ENCODE data around the gene ATAD3C.
"Not testable (repeated sequence)": the region's sequence is repeated elsewhere in the genome, so short reads cannot be mapped to it uniquely, and the experiment has no call there.

The ATAD3C gene

DNA sequence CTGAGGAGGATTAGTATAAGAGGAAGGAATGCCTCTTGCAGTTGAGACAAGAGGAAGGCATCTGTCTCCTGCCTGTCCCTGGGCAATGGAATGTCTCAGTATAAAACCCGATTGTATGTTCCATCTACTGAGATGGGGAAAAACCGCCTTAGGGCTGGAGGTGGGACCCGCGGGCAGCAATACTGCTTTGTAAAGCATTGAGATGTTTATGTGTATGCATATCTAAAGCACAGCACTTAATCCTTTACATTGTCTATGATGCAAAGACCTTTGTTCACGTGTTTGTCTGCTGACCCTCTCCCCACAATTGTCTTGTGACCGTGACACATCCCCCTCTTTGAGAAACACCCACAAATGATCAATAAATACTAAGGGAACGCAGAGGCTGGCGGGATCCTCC, 39.3 kb upstream of the ATAD3C start:
- H3K27ac ChIP-seq (ENCODE audit: low read depth, low read length); H3K9ac ChIP-seq (ENCODE audit: low read length); H3K27me3 ChIP-seq (ENCODE audit: control insufficient read depth, insufficient read depth, low read length); H3K36me3 ChIP-seq (ENCODE audit: control insufficient read depth, insufficient read depth, low read length); H3K4me3 ChIP-seq (ENCODE audit: low read length): not testable (repeated sequence)
- peaks cover 20% of the 10 kb centered on the region for H3K4me1 ChIP-seq (ENCODE audit: control insufficient read depth, insufficient read depth, low read length)

GRCh38 chr1:1411626-1412025, 37.9 kb upstream of the ATAD3C start:
- peaks cover 9% of the 10 kb centered on the region for H3K4me1 ChIP-seq (ENCODE audit: control insufficient read depth, insufficient read depth, low read length)
- no peak overlapping the region for H3K4me3 ChIP-seq (ENCODE audit: low read length)
- no peak overlapping the region for H3K27ac ChIP-seq (ENCODE audit: low read depth, low read length)
- no peak overlapping the region for H3K9ac ChIP-seq (ENCODE audit: low read length)
- no peaks in the 10 kb centered on the region for H3K27me3 ChIP-seq (ENCODE audit: control insufficient read depth, insufficient read depth, low read length)
- no peaks in the 10 kb centered on the region for H3K36me3 ChIP-seq (ENCODE audit: control insufficient read depth, insufficient read depth, low read length)

- not testable (repeated sequence) for H3K36me3 ChIP-seq (ENCODE audit: control insufficient read depth, insufficient read depth, low read length); H3K4me3 ChIP-seq (ENCODE audit: low read length); H3K27ac ChIP-seq (ENCODE audit: low read depth, low read length); H3K4me1 ChIP-seq (ENCODE audit: control insufficient read depth, insufficient read depth, low read length); H3K9ac ChIP-seq (ENCODE audit: low read length); H3K27me3 ChIP-seq (ENCODE audit: control insufficient read depth, insufficient read depth, low read length)
Observed at GRCh38 chr1:1412311-1412902, 37.1 kb upstream of the ATAD3C start.

- Histone ChIP-seq H3K4me1 (ENCODE audit: control insufficient read depth, insufficient read depth, low read length) (peaks cover 1% of the 10 kb centered on the region), H3K9ac (ENCODE audit: low read length) (no peak overlapping the region), H3K36me3 (ENCODE audit: control insufficient read depth, insufficient read depth, low read length) (no peaks in the 10 kb centered on the region), H3K4me3 (ENCODE audit: low read length) (no peak overlapping the region), H3K27me3 (ENCODE audit: control insufficient read depth, insufficient read depth, low read length) (peaks cover 1% of the 10 kb centered on the region), H3K27ac (ENCODE audit: low read depth, low read length) (no peak overlapping the region)
Observed at GRCh38 chr1:1415751-1416150, 33.7 kb upstream of the ATAD3C start.

GRCh38 chr1:1417396-1417795, 32.1 kb upstream of the ATAD3C start:
- not testable (repeated sequence) for H3K4me3 ChIP-seq (ENCODE audit: low read length)

GRCh38 chr1:1417825-1418463, 31.5 kb upstream of the ATAD3C start:
- H3K9ac ChIP-seq (ENCODE audit: low read length); H3K36me3 ChIP-seq (ENCODE audit: control insufficient read depth, insufficient read depth, low read length); H3K4me1 ChIP-seq (ENCODE audit: control insufficient read depth, insufficient read depth, low read length); H3K4me3 ChIP-seq (ENCODE audit: low read length); H3K27me3 ChIP-seq (ENCODE audit: control insufficient read depth, insufficient read depth, low read length); H3K27ac ChIP-seq (ENCODE audit: low read depth, low read length): not testable (repeated sequence)

More at GRCh38 chr1:1417396-1417795, 32.1 kb upstream of the ATAD3C start:
- not testable (repeated sequence) for H3K36me3 ChIP-seq (ENCODE audit: control insufficient read depth, insufficient read depth, low read length); H3K4me1 ChIP-seq (ENCODE audit: control insufficient read depth, insufficient read depth, low read length); H3K9ac ChIP-seq (ENCODE audit: low read length); H3K27me3 ChIP-seq (ENCODE audit: control insufficient read depth, insufficient read depth, low read length); H3K27ac ChIP-seq (ENCODE audit: low read depth, low read length)

DNA sequence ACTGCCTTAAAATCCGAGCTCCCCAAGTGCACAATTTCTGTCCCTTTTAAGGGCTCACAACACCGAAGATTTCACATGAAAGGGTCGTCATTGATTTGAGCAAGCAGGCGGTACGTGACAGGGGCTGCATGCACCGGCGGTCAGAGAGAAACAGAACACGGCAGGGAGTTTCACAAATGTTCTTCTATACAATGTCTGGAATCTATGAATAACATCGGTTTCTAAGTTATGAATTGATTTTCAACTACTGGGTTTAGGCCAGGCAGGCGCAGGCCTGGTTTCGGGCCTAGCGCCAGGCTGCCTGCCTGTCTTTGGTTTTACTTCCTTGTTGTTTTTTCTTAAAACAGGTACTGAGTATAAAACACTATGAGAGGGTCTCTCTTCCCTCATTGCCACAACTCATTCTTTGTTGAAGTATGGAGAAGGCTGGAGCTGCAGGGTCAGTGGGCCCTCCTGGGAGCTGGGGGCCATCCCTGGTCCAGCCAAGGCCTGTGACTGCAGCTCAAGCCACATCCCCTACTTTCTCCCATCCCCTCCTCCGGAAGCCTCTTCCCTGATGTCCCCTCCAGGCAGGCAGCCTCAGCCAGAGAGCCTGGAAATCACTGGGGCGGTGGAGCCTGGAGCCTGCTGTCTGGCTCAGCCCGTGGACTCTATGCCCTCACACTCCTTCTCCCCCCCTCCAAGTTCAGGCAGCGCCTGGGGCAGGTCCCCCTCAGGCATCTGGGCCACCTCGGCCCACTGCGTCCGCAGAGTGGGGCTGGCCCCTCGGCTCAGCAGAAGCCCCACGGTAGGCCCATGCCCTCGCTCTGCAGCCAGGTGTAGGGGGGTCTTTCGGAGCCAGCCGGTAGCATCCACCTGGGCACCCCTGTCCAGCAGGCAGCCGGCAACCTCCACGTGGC, 30.8 kb upstream of the ATAD3C start:
- Histone ChIP-seq H3K36me3 (ENCODE audit: control insufficient read depth, insufficient read depth, low read length) (no peaks in the 10 kb centered on the region), H3K4me3 (ENCODE audit: low read length) (no peak overlapping the region), H3K27me3 (ENCODE audit: control insufficient read depth, insufficient read depth, low read length) (peaks cover 6% of the 10 kb centered on the region), H3K4me1 (ENCODE audit: control insufficient read depth, insufficient read depth, low read length) (peaks cover 5% of the 10 kb centered on the region), H3K9ac (ENCODE audit: low read length) (no peak overlapping the region), H3K27ac (ENCODE audit: low read depth, low read length) (no peak overlapping the region)

DNA sequence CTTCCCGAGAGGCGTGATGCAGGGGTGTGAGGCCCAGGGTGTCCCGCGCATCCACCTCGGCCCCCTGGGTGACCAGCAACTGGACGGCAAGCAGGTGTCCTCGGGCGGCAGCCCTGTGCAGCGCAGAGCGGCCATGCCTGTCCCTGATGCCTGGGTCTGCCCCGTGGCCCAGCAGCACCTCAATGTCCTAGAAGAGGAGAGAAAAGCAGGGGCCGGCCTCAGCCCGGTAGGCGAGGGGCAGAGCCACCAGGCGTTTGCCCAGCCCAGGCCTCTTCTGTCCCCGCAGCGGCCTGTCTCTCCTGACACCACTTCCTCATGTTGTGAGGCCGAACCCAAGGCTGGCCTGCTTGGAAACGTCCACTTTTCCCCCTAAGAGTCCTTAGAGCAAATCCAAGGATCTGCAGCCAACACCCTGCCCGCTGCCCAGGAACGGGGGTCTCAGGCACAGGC, 30.1 kb upstream of the ATAD3C start:
- peaks cover 6% of the 10 kb centered on the region for H3K27me3 ChIP-seq (ENCODE audit: control insufficient read depth, insufficient read depth, low read length)
- H3K36me3 ChIP-seq (ENCODE audit: control insufficient read depth, insufficient read depth, low read length) = no peaks in the 10 kb centered on the region
- peak overlapping the region; percentile 82 for H3K27ac ChIP-seq (ENCODE audit: low read depth, low read length)
- peaks cover 5% of the 10 kb centered on the region for H3K4me1 ChIP-seq (ENCODE audit: control insufficient read depth, insufficient read depth, low read length)
- H3K4me3 ChIP-seq (ENCODE audit: low read length) = peak overlapping the region; percentile 57
- no peak overlapping the region for H3K9ac ChIP-seq (ENCODE audit: low read length)

DNA sequence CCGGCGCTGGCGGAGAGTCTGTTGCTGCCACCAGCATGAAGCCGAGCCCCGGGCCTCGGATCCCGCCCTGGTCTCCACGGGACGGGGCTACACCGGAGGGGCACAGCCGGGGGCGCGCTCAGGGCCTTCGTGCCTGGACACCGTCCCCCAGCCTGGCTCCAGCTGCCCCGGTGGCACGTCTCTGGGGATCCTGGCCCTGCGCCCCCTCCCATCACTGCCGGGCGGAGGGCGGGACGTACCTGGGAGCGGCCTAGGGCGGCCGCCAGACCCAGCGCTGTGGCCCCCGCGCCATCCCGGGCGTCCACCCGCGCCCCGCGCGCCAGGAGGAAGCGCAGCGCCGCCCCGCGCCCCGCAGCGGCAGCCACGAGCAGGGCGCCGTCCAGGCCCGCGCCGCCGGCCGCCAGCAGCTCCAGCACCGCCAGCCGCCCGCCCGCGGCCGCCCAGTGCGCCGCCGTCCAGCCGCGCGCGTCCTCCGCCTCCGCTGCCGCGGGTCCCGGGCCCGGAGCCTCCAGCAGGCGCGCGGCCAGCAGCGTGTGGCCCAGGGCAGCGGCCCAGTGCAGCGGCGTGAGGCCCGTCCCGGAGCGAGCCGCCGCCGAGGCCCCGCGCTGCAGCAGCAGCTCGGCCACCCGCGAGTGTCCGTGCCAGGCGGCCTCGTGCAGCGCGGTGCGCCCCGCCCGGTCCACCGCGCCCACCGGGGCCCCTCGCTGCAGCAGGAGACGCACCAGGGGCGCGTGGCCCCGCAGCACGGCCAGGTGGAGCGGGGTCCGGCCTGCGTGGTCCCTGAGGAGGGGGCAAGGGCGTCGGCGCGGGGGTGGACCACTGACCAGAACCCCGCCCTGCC, 29.5 kb upstream of the ATAD3C start:
- Histone ChIP-seq H3K9ac (ENCODE audit: low read length) (no peak overlapping the region), H3K36me3 (ENCODE audit: control insufficient read depth, insufficient read depth, low read length) (no peaks in the 10 kb centered on the region), H3K4me3 (ENCODE audit: low read length) (peak overlapping the region; percentile 57), H3K27me3 (ENCODE audit: control insufficient read depth, insufficient read depth, low read length) (peaks cover 6% of the 10 kb centered on the region), H3K27ac (ENCODE audit: low read depth, low read length) (peak overlapping the region; percentile 82), H3K4me1 (ENCODE audit: control insufficient read depth, insufficient read depth, low read length) (peaks cover 5% of the 10 kb centered on the region)

DNA sequence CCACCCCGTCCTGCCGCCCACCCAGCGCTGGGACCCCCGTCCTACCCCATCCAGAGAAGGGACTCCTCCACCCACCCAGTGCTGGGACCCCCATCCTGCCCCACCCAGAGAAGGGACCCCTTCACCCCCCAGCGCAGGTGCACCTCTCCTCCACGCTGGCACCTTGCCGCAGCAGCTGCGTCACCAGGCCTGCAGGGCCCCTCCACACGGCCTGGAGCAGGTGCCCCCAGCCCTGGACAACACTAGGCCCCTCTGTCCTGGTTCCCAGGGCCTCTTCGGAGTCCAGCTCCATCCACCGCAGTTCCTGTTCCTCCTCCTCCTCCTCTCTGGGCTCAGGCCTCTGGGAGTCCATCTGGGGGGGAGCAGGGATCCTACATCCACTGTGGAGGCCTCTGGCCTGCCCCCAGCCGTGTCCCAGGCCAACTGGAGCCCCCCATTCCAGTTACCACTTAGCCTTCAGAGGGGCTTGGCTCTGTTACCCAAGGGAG, 28.8 kb upstream of the ATAD3C start:
- H3K4me1 ChIP-seq (ENCODE audit: control insufficient read depth, insufficient read depth, low read length) = peaks cover 5% of the 10 kb centered on the region
- peak overlapping the region; percentile 58 for H3K4me3 ChIP-seq (ENCODE audit: low read length)
- peaks cover 6% of the 10 kb centered on the region for H3K27me3 ChIP-seq (ENCODE audit: control insufficient read depth, insufficient read depth, low read length)
- H3K27ac ChIP-seq (ENCODE audit: low read depth, low read length) = peak overlapping the region; percentile 32
- no peak overlapping the region for H3K9ac ChIP-seq (ENCODE audit: low read length)
- no peaks in the 10 kb centered on the region for H3K36me3 ChIP-seq (ENCODE audit: control insufficient read depth, insufficient read depth, low read length)

DNA sequence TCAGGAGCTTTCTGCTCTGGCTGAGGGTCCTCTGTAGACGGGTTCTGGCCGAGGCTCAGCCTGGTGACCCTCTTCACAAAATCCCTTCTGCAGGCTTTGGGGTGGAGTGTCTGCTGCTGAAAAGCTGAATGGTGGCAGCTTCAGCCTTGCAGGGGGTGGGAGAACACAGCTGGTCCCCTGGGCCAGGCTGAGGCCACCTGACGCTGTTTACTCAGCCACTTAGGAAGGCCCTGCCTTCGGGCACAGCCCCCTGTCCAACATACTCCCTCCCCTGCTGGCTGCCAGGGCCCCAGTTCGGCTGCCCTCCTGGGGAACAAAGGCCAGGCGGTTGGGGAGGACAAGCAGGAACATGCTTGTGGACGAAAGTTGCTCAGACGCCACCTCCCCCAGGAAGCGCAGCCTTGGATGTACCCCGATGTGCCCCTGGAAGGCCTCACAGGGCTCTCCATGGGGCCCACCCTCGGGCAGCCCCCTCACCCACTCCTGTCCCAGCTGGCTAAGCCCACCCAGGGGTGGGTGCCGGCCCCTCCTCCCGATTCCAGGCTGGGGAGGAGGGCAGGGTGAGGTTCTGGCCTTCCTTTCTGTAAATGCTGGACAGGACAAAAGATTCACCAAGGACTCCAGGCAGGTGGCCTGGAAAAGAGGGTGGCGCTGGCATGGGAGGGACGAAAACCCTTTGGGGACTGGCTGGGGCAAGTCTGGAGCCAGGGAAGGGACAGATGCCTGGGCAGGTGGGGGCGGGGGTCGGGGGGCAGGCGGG, 28.2 kb upstream of the ATAD3C start, which contains the start of gene ANKRD65:
ANKRD65 (minus strand) TSS at position 130 of the 760 bp plus-strand sequence. CDS start 271 bp downstream, outside the sequence.
- Histone ChIP-seq H3K36me3 (ENCODE audit: control insufficient read depth, insufficient read depth, low read length) (no peaks in the 10 kb centered on the region), H3K9ac (ENCODE audit: low read length) (no peak within 1 kb of the TSS), H3K27me3 (ENCODE audit: control insufficient read depth, insufficient read depth, low read length) (peaks cover 6% of the 10 kb centered on the region), H3K4me1 (ENCODE audit: control insufficient read depth, insufficient read depth, low read length) (peaks cover 5% of the 10 kb centered on the region), H3K4me3 (ENCODE audit: low read length) (peak within 1 kb of the TSS; percentile 58), H3K27ac (ENCODE audit: low read depth, low read length) (peak within 1 kb of the TSS; percentile 32)
